ENCODE data around the gene KCNQ2. TPM values are rescaled to one million over a fixed set of nuclear protein-coding genes. Genes with fewer than 3 reads are reported as not detected.
A peak's percentile ranks its signal among the peaks of the same experiment; 100 is the strongest.

Gene KCNQ2
- total RNA-seq, 1 experiment from 2014 or later: not detected

GRCh38 chr20:63497138-63497945 lies 24.9 kb upstream of the KCNQ2 start:
- Histone ChIP-seq H3K4me1 (peaks cover 16% of the 10 kb centered on the region), H3K27me3 (peaks cover 30% of the 10 kb centered on the region), H3K9me3 (replicated peaks) (no peaks in the 10 kb centered on the region), H3K27ac (no peak overlapping the region), H3K4me3 (no peak overlapping the region), H3K36me3 (no peaks in the 10 kb centered on the region)
- DNase-seq: peak in 1 of 2 experiments; percentile 17

DNA sequence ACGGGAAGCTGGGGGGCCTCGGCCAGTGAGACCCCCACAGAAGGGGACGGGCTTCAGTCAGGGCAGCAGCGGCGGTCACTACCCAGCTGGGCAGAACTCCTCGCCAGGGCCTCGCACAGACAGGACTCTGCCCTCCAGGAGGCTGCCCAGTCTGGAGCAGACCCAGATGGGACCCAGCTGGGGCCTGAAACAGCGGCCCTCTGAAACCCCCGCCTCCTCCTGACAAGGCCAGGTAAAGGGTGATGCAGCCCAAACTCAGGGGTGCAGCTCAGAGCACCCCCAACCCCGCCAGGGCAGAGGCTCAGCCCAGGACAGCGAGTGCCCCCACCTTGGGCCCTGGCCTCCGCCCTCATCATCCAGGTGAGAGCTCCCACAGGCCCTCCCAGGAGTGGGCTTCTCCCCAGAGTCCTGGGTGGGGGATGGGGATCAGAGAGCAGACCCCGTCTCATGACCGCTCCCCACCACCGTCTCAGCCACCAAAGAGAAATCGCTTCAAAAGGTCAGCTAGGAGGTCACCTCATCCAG lies 24.2 kb upstream of the KCNQ2 start:
- Histone ChIP-seq H3K4me1 (peaks cover 10% of the 10 kb centered on the region), H3K4me3 (no peak overlapping the region), H3K27me3 (peaks cover 27% of the 10 kb centered on the region), H3K9me3 (replicated peaks) (no peaks in the 10 kb centered on the region), H3K27ac (no peak overlapping the region), H3K36me3 (no peaks in the 10 kb centered on the region)
- DNase-seq: no peak

DNA sequence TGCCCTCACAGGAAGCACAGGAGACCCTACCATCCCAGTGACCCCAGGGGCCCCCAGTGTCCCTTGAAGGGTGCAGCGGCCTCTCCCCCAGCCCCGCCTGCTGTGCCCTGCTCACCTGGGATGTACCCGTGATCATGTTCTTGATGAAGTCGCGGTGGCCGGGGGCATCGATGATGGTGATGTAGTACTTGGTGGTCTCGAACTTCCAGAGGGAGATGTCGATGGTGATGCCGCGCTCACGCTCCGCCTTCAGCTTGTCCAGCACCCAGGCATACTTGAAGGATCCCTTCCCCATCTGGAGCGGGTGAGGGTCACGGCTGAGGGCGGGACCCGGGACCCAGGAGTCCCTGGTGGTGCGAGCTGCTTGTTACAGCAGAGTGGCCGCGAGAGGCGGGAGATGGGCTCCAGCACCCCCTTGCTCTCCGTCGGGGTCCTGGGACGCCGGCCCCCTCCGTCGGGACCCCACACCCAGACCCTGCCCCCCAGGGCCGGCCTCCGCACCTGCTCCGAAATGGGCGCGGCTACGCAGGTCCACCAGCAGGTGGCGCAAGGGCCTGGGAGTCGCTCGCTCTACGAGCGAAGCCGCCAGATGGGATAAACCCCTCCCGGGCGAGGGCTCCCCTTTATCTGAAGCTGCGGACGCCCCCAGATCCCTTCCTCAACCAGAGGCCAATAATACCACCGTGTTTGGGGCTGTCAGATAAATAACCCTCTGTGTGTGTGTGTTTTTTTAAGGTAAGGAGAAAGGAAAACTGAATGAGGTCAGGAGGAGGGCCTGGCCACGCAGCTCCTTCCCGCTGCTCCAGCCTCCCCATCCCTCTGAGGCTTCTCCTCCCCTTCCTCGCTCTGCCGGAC lies 23.5 kb upstream of the KCNQ2 start:
- Histone ChIP-seq H3K27ac (no peak overlapping the region), H3K36me3 (no peaks in the 10 kb centered on the region), H3K9me3 (replicated peaks) (no peaks in the 10 kb centered on the region), H3K27me3 (peaks cover 27% of the 10 kb centered on the region), H3K4me1 (peaks cover 3% of the 10 kb centered on the region), H3K4me3 (no peak overlapping the region; the same call in 1 of the 2 replicates)
- DNase-seq: peak; percentile 77 to 89

DNA sequence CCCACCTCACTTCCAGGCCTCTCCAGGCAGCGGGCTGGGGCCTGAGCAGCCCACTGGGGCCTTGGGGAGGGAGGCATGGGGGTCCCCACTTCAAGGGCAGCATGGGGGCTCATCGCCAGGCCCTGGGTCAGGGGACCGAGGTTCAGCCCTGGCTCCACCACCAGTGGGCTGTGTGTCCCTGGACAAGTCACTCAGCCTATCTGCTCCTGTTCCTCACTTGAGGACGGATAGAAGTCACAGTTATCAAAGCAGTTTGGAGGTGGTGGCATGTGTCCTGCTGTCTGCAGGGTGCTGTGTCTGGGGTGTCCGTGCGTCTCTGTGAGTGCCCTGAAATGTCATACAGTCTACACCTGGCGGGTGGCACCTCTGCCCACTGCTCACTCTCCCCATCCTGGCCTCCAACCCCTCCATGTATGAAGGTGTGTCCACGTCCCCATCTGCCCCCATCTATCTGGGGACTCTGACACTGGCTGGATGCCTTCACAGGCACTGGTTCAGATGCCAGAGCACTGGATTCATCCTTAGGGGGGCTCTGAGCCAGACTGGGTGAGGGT lies 22.8 kb upstream of the KCNQ2 start:
- DNase-seq: no peak
- Histone ChIP-seq H3K9me3 (replicated peaks) (no peaks in the 10 kb centered on the region), H3K4me1 (no peaks in the 10 kb centered on the region), H3K36me3 (no peaks in the 10 kb centered on the region), H3K4me3 (no peak overlapping the region), H3K27ac (no peak overlapping the region), H3K27me3 (peaks cover 30% of the 10 kb centered on the region)

DNA sequence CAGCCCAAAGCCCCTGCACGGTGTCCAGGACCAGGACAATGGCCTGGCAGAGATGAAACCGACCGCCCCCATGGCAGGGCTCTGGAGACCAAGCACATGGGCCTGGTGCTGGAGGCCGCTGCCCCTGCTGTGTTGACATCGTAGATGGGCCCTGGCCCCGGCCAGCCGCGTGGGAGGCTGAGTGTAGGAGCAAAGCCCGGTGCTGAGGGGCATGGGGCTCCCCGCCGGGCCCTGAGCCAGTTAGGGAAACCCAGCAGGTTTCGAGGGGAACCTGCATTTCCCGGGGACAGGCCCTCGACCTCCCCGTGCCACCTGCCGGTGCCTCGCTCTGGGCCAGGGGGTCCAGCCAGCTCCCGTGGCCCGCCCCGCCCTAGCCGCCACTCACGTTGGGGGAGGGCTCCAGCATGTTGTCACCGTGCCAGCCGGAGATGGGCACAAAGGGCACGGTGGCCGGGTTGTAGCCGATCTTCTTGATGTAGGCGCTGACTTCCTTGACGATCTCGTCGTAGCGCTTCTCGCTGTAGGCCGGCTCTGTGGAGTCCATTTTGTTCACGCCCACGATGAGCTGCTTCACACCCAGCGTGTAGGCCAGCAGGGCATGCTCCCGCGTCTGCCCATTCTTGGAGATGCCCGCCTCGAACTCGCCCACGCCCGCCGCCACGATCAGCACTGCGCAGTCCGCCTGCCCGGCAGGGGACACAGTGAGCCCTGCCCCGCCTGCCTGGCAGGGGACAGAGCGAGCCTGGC lies 22.1 kb upstream of the KCNQ2 start:
- Histone ChIP-seq H3K9me3 (replicated peaks) (no peaks in the 10 kb centered on the region), H3K27ac (no peak overlapping the region), H3K4me1 (no peaks in the 10 kb centered on the region), H3K36me3 (no peaks in the 10 kb centered on the region), H3K4me3 (no peak overlapping the region), H3K27me3 (peaks cover 32% of the 10 kb centered on the region)
- DNase-seq: no peak

- H3K36me3 ChIP-seq: no peaks in the 10 kb centered on the region
- H3K4me1 ChIP-seq: no peaks in the 10 kb centered on the region
- no peaks in the 10 kb centered on the region for H3K9me3 ChIP-seq (replicated peaks)
- no peak overlapping the region for H3K27ac ChIP-seq
- DNase-seq: no peak
- no peak overlapping the region for H3K4me3 ChIP-seq
- peaks cover 32% of the 10 kb centered on the region for H3K27me3 ChIP-seq
Observed at GRCh38 chr20:63494084-63494419, 21.6 kb upstream of the KCNQ2 start.

- Histone ChIP-seq H3K9me3 (replicated peaks) (no peaks in the 10 kb centered on the region), H3K36me3 (no peaks in the 10 kb centered on the region), H3K27ac (no peak overlapping the region), H3K4me3 (no peak overlapping the region), H3K27me3 (peaks cover 32% of the 10 kb centered on the region), H3K4me1 (no peaks in the 10 kb centered on the region)
- no peak for DNase-seq
Observed at GRCh38 chr20:63493563-63494020, 21.1 kb upstream of the KCNQ2 start.

DNA sequence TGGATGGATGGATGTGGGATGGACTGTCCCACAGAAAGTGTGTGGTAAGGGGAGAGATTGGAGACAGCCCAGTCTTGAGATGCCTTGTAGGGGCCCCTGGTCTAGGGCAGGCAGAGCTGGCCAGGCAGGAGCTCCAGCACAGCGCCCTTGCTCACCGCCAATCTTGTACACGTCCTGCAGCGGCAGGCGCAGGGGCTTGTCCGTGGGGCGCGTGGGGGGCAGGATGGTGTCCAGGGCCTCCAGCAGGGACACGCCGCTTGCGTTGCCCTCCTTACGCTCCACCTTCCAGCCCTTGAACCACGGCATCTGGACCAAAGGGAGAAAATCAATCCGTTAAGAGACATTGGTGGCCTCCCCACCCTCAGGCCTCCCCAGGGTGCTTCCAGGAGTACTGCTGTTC lies 20.5 kb upstream of the KCNQ2 start:
- Histone ChIP-seq H3K4me3 (no peak overlapping the region), H3K4me1 (no peaks in the 10 kb centered on the region), H3K27ac (no peak overlapping the region), H3K9me3 (replicated peaks) (no peaks in the 10 kb centered on the region), H3K36me3 (no peaks in the 10 kb centered on the region), H3K27me3 (peaks cover 28% of the 10 kb centered on the region)
- no peak for DNase-seq

GRCh38 chr20:63492518-63492917 lies 20.1 kb upstream of the KCNQ2 start:
- no peaks in the 10 kb centered on the region for H3K9me3 ChIP-seq (replicated peaks)
- no peak overlapping the region for H3K27ac ChIP-seq
- no peak overlapping the region for H3K4me3 ChIP-seq
- peaks cover 24% of the 10 kb centered on the region for H3K27me3 ChIP-seq
- H3K4me1 ChIP-seq: no peaks in the 10 kb centered on the region
- DNase-seq: no peak
- no peaks in the 10 kb centered on the region for H3K36me3 ChIP-seq

DNA sequence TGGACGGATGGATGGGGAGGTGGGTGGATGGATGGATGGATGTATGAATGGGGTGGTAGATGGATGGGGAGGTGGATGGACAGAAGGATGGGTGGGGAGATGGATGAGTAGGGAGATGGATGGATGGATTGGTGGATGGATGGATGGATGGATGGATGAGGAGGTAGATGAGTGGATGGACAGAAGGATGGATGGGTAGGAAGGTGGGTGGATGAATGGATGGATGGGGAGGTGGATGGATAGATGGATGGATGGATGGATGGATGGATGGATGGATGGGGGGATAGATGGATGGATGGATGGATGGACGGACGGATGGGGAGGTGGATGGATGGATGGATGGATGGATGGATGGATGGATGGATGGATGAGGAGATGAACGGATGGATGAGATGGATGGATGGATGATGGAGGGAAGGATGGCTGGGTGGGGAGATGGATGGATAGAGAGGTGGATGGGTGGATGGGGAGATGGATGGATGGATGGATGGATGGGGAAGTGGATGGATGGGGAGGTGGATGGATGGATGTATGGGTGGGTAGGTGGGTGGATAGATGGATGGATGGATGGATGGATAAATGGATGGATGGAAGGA lies 19.3 kb upstream of the KCNQ2 start:
- DNase-seq: no peak
- no peak overlapping the region for H3K27ac ChIP-seq
- no peaks in the 10 kb centered on the region for H3K9me3 ChIP-seq (replicated peaks)
- H3K4me3 ChIP-seq: no peak overlapping the region
- H3K27me3 ChIP-seq: peaks cover 18% of the 10 kb centered on the region
- no peaks in the 10 kb centered on the region for H3K4me1 ChIP-seq
- no peaks in the 10 kb centered on the region for H3K36me3 ChIP-seq

DNA sequence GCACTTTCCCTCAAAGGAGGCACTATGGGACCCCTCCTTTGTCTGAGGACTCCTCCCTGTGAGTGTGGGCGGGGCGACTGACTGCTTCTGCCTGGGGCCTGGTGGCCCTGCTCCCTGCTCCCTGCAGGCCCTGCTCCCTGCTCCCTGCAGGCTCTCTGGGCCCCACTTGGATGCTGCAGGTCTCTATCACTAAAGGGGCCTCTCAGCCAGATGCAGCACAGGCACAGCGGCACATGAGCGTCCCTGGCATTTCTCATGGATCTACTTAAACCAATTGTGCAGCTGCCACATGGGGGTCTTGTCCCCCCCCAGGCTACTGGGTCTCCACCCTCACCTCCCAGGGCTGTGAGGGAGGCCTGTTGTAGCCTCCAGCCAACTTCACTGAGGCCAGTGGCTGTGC lies 18.6 kb upstream of the KCNQ2 start:
- Histone ChIP-seq H3K4me1 (no peaks in the 10 kb centered on the region), H3K9me3 (replicated peaks) (no peaks in the 10 kb centered on the region), H3K36me3 (no peaks in the 10 kb centered on the region), H3K4me3 (no peak overlapping the region), H3K27me3 (peaks cover 12% of the 10 kb centered on the region), H3K27ac (no peak overlapping the region)
- DNase-seq: no peak

- Histone ChIP-seq H3K36me3 (no peaks in the 10 kb centered on the region), H3K9me3 (replicated peaks) (no peaks in the 10 kb centered on the region), H3K4me3 (no peak overlapping the region), H3K4me1 (no peaks in the 10 kb centered on the region), H3K27ac (no peak overlapping the region), H3K27me3 (peaks cover 8% of the 10 kb centered on the region; the same call in 1 of the 2 replicates)
- no peak for DNase-seq
Observed at GRCh38 chr20:63490416-63490815, 18.0 kb upstream of the KCNQ2 start.

DNA sequence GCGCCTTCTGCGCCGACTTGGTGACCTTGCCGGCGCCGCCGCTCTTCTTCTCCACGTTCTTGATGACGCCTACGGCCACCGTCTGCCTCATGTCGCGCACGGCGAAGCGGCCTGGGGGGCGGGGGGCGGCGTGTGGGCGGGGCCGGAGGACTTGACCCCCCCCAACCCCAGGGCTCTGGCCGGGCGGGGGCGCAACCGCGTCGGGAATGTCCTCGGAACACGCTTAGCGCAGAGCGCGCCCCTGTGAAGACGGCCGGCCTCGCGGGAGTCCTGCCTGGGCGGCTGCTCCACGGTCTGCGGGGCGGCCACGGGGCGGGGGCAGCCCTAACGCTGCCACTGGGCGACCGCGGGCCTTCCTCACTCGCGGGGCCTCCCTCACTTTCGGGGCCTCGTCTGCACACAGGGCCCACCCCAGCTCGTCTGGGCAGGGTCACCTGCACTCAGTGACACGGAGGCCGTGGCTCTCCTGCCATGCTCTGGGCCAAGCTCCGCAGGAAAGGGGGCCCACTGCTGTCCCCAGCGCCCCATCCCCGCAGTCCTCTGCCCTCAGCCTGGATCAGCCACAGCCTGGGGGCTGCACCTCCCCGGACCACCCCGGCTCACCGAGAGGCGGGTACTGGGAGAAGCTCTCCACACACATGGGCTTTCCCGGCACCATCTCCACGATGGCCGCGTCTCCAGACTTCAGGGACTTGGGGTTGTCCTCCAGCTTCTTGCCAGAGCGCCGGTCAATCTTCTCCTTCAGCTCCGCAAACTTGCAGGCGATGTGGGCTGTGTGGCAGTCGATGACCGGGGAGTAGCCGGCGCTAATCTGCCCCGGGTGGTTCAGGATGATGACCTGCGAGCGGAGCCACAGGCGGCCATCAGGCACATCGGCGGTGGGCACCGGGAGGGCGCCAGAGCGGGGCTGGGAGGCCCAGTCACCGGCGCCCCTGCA lies 16.1 kb upstream of the KCNQ2 start:
- DNase-seq: no peak
- Histone ChIP-seq H3K9me3 (replicated peaks) (no peaks in the 10 kb centered on the region), H3K4me3 (no peak overlapping the region), H3K36me3 (no peaks in the 10 kb centered on the region), H3K27me3 (peaks cover 19% of the 10 kb centered on the region; the same call in 1 of the 2 replicates), H3K27ac (no peak overlapping the region), H3K4me1 (peaks cover 8% of the 10 kb centered on the region)

Data from SJCRH30 (cell line).